Stimulated activated CD8-positive, alpha-beta memory T cell treated with anti-CD3 and anti-CD28 coated beads, Interleukin-4, amount 100 ng/mL, for 24 hours (primary cell): Measurements from ENCODE around the gene VOPP1.
"Not testable (repeated sequence)": the region's sequence is repeated elsewhere in the genome, so short reads cannot be mapped to it uniquely, and the experiment has no call there.

Experiments used
- DNase-seq: peaks from one replicate; pipeline ENCODE4 v3.0.0-alpha.2; 2020; ENCODE audit warnings: low read depth

VOPP1 gene

DNA sequence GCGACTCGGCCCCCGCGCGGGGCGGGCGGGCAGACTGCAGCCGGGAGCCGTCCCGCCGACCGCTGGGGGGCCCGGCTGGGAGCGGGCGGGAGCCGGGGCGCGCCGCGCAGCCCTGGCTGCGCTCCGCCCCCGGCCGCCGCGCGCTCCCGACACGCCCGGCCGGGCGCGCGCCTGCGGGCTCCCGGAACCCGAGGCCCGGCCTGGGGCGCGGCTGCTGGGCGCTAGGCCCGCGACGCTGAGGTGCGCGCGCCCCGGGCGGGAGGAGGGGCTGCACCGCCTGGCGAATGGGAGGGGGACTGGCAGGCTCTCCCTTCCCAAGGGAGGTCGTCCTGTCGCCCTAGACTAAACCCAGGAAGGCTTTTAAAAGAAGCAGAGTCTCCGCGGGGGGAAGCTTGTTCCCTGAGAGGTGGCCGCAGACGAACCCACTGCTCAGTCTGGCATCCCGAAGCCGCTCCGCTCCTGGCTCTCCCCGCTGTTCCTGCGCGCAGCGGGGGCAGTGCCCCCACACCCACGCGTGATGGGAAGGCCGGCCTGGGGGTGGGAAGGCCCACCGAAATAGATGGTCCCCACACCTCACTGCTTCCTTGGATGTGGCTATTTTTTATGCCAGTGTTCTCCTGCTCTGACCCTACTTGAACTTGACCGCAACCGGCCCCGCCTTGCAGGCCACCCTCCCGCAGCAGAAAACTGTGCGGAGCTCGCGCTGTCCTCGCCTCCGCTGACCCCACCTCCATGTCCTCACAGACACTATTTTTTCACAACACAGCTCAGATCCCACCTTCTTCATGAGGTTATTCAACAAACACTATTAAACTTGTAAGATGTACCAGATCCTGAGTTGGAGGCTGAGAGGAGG is at the start of gene VOPP1:
Gene VOPP1 (minus strand): TSS at position 125 of the 856 bp plus-strand sequence. CDS start 178 bp downstream, outside the sequence.
- peak; percentile 47 for DNase-seq

DNA sequence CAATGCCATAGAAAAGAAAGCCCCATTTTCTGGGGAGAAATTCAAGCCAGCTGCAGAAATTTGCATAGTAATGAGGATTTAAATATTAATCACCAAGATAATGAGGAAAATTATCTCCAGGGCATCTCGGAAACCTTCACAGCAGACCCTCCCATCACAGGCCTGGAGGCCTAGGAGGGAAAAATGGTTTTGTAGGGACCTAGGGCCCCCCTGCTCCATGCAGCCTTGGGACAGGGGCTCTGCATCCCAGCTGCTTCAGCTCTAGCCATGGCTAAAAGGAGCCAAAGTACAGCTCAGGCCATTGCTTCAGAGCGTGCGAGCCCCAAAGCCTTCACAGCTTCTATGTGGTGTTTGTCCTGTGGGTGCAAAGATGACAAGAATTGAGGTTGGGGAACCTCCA is 46.6 kb upstream of the VOPP1 start:
- no peak for DNase-seq

- not testable (repeated sequence) for DNase-seq
Observed at GRCh38 chr7:55614365-55615064, 42.2 kb upstream of the VOPP1 start.

DNA sequence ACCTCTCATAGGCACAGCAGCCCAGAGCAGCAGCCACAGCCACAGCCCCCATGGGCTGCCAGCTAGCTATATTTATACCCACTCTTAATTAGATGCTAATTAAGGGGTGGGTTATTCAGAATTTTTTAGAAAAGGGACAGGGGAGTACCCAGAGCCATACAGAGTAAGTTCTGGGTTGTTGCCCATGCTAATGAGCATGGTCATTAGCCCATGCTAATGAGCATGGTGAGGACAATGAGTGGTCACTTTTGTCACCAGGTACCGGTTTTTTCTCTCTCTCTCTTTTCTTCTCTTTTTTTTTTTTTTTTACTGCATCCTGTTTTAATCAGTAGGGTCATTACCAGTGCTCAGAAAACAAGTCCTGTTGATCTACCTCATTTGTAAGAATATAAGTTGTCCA is 37.4 kb upstream of the VOPP1 start:
- DNase-seq: not testable (repeated sequence)

DNA sequence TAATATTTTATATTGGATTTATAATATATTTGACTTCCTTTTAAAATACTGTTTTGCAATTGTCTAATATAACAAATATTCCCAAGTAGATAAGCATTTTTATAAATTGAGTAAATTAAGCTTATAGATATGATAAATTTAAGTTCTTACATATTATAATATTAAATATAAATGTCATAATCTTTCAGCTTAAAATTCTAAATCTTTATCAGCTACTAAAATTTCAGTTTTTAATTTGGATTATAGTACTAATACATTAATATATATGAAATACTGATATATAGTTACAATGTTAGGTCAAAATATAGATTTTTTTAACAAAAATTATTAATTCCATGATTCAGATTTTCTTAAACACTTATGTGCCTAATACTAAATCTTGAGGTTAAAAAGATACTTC is 33.4 kb upstream of the VOPP1 start:
- not testable (repeated sequence) for DNase-seq

DNA sequence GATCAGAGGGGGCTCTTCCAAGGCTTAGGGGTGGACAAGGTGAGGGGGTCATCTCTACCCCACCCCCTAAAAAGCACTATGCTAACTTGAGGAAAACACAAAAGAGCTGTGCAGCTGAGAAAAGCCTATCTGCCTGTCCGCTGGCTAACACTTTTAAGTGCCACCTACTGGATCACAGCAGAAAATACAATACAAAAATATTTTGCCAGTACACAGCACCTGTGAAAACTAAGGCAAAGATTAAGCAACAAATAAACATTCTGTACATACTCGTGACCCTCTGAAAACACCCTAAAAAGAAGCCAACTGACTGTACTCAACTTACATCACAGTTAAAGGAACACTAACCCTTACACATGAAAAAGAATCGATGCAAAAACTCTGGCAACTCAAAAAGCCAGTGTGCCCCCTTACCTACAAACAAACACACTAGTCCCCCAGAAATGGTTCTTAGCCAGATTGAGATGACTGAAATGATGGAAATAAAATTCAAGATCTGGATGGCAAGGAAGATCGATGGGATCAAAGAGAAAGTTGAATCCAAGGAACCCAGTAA is 25.7 kb upstream of the VOPP1 start:
- DNase-seq: not testable (repeated sequence)

DNA sequence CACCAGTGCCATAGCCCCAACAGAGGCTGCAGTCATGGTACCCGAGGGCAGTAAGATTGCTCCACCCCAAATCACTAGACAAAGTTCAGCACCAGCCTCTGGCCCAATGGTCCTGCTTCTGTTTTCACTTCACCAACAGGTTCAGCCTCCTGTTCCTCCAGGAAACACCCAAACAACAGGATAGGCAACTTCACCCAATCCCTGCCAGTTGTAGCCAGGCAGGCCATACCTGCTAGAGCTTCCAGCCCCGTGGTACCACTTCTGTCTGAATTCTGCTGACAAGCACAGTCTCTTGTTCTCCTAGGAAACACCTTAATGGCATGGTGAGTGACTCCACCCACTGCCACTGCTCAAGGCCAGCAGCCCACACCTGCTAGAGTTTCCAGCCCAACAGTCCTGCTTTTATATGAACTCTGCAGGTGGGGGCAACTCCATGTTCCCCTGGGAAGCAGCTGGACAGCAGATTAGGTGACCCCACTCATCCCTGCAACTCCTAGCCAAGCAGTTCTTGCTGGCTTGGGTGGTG is 25.0 kb upstream of the VOPP1 start:
- not testable (repeated sequence) for DNase-seq

DNA sequence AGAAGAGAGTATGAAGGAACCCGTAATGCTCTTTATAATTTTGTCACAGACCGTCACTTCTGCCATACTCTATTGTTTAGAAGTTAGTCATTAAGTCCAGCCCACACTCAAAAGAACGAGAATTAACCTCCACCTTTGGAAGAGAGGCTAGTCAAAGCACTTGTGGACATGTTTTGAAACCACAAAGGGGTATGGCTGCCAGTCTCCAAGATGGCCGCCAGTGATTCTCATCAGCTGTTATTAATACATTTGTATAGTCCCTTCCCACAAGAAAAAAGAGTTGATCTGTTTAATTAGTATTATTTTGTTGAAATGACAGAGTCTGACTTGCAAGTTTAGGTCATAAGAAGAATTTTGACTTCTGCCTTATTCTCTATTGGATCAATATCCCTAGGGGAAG is 23.2 kb upstream of the VOPP1 start:
- no peak for DNase-seq

- no peak for DNase-seq
Observed at GRCh38 chr7:55594870-55595269, 22.6 kb upstream of the VOPP1 start.

GRCh38 chr7:55594414-55594813 is 22.1 kb upstream of the VOPP1 start:
- DNase-seq: no peak

GRCh38 chr7:55593515-55594318 is 21.4 kb upstream of the VOPP1 start:
- peak; percentile 55 for DNase-seq

DNA sequence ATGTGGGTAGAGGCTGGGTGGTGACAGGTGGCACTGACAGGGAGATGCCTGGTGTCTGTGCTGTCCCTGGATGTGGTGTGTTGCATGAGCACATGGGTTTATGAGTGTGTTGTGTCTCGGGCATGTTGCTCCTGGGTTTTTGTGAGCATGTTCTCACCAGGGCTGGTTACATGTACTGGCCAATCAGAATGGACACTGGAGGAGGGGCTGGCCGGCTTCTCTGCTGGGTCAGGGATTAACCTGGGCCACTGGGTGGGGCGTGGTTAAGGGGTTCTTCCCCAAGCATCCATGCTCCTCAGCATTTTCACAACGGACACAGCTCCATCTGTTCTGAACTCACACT is 20.8 kb upstream of the VOPP1 start:
- no peak for DNase-seq

GRCh38 chr7:55592492-55592891 is 20.2 kb upstream of the VOPP1 start:
- no peak for DNase-seq

DNA sequence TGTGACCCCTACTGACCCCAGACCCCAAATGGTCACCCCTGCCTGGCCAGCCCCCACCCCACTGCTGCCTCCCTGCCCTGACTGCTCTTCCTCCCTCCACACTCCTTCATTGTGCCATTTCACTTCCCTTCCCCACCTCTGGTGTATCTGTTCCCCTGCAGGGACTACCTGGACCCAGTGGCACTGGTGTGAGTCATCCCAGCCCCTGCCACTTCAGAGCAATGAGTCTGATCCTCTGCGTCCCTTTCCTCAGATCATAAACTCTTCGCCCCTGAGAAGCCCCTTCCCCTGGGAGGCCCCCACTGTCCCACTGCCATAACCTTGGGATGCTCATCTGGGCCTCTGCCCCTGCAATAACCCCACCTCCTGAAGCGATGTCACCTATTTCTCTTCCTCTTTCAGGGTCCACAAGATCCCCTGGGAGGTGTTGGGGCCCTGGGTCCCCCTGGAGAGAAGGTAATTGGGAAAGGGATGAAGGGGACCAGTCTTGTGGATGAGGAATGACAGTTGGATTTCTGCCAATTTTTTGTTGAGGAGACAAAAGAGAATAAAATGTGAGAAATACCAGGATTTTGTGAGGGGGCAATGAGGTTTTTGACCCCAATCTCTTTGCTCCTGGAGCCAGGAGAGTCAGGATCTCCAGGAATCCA is 19.1 kb upstream of the VOPP1 start:
- DNase-seq: no peak

GRCh38 chr7:55590517-55591281 is 18.4 kb upstream of the VOPP1 start:
- no peak for DNase-seq

DNA sequence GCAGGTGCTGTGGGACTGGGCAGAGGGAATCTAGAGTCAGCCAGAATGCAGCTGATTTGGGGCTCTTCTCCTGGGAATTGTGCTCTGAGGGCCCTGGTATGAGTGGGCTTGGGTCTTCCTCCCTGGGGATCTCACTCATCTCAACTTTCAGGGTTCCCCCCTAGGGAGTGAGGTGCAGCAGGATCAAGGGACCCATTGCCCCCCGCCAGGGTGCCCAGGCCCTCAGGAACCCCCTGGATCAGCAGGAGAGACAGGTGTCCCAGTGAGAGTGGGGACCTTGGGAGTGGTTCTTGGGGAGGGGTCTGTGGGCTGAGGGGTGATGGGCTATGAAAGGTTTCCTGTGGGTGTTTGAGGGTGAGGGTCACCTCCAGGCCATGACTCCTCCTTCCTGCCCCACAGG is 17.6 kb upstream of the VOPP1 start:
- no peak for DNase-seq

DNA sequence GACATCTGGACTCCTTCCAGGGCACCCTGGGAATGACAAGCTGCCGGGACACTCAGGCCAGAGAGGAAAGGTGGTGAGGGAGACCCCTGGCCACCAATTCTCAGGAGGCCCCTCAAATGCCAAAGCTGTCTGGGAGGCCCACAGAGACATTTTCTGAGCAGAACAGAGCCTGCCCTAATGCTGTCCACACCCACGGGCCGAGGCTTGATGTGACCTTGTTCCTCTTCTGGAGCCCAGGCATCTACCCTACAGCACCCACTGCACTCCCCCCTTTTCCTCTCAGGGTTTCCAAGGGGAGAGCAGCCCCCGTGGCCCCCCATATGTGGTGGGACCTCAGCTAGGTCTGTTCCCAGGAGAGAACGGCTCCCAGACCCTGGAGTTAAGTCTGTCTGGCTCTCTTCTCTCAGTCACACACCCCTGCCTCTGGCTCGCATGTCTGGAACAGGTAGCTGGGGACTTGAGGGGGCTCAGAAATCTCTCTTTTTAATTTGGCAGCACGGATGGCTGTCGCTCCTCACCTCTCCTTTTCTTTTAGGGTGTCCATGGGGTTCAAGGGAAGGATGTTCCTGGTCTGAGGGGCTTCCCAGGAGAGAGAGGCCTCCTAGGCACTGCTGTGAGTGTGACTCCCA is 16.8 kb upstream of the VOPP1 start:
- DNase-seq: no peak

DNA sequence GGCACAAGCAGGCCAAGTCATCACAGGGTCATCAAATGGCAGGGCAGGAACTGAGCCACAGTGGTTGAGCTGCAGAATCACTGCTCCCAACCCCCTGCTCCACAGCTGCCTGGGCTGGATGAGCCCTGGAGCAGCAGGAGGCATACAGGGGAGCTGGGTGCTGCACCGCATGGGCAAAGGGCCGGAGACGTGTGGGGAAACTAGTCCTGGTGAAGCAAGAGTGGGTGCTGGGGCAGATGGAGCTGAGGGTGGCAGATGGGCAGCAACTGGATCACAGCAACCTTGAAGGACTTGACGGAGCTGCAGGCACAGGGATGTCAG is 16.0 kb upstream of the VOPP1 start:
- DNase-seq: no peak

DNA sequence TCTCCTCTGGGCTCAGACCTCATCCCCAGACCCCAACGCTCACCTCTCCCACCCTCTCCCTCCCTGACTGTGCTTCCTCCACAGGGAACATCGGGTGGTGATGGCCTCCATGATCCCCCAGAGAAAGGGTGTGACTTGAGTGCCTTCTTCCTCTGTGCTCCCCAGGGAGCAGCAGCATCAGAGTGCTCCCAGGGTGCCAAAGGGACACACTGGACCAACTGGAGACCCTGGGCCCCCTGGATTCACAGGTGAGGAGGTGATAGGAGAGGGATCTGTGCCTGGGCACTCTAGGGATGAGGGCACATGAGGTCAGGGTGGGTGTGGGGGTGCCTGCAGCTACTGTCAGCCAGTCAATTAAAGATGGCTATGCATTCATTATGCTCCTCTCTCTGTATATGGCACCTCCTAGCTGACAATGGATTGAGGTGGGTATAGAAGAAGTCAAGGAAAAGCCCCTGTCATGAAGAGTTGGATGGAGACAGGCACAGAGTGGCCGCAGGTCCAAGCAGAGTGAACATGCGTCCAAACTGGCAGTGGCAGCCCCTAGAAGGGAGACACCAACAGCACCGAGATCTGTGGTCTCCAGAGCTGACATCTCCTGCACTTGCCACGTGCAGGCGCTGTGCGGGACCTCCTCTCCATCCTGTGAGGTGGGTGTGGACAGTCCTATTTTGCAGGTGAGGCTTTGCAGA is 15.5 kb upstream of the VOPP1 start:
- no peak for DNase-seq

DNA sequence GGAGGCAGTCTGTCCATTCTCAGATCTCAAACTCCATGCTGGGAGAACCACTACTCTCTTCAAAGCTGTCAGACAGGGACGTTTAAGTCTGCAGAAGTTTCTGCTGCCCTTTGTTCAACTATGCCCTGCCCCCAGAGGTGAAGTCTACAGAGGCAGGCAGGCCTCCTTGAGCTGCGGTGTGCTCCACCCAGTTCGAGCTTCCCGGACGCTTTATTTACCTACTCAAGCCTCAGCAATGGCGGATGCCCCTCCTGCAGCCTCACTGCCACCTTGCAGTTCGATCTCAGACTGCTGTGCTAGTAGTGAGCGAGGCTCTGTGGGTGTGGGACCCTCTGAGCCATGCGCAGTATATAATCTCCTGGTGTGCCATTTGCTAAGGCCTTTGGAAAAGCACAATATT is 10.4 kb upstream of the VOPP1 start:
- not testable (repeated sequence) for DNase-seq
